Activated CD4-positive, CD25-positive, alpha-beta regulatory T cell treated with anti-CD3 and anti-CD28 coated beads, Interleukin-2, amount 50 U/mL, for 16 hours (primary cell): Measurements from ENCODE around the gene OR2G6.
"Not testable (repeated sequence)": the region's sequence is repeated elsewhere in the genome, so short reads cannot be mapped to it uniquely, and the experiment has no call there.

Experiments
- DNase-seq: peaks from one replicate; pipeline ENCODE4 v3.0.0-alpha.2; 2020; ENCODE audit warnings: low read depth, low spot score

Gene OR2G6

GRCh38 chr1:248574657-248575056 is 66.8 kb downstream of the OR2G6 start, which contains the start of gene OR2T34:
Gene OR2T34, minus strand, starts transcription at chr1:248574757. Its CDS starts 0 bp downstream, at chr1:248574757.
- not testable (repeated sequence) for DNase-seq

GRCh38 chr1:248576260-248576980 is 68.5 kb downstream of the OR2G6 start:
- no peak for DNase-seq
